GM13976 (cell line): ENCODE results near the gene HOXC9.

ENCODE experiments used
- DNase-seq: peaks from one replicate; pipeline ENCODE4 v3.0.0; 2012; ENCODE audit warnings: low spot score
- CTCF ChIP-seq: IDR thresholded peaks from 2 replicates; pipeline ENCODE4 v1.5.1; 2012; ENCODE audit warnings: borderline replicate concordance, mild to moderate bottlenecking; ENCODE audit not compliant: insufficient read depth; ENCODE audit errors: extremely low read depth, missing control alignments, control extremely low read depth
- in situ Hi-C: fragments of 300-500 bp; cut with MboI; formaldehyde crosslinking; loops from one replicate; pipeline ENCODE4 v1.12.0; 2022; ENCODE audit warnings: low sequenced_read_pairs, mixed read lengths, inconsistent platforms; ENCODE audit not compliant: unreplicated experiment

The HOXC9 gene

GRCh38 chr12:53994264-53995001, 5.5 kb upstream of the HOXC9 start:
- no peak for TF ChIP-seq CTCF
- in situ Hi-C loops: no loop called here
- DNase-seq: no peak

- in situ Hi-C loops: no loop called here
- no peak for TF ChIP-seq CTCF
- no peak for DNase-seq
These were observed 5.0 kb upstream of the HOXC9 start for GRCh38 chr12:53995002-53995377.

- TF ChIP-seq CTCF: no peak
- in situ Hi-C loops: no loop called here
- no peak for DNase-seq
These were observed 4.4 kb upstream of the HOXC9 start for GRCh38 chr12:53995378-53996239.

GRCh38 chr12:53996240-53997203, 3.4 kb upstream of the HOXC9 start:
- no peak for DNase-seq
- TF ChIP-seq CTCF: no peak
- in situ Hi-C loops: no loop called here

GRCh38 chr12:53997204-53998109, 2.5 kb upstream of the HOXC9 start:
- in situ Hi-C loops: no loop called here
- no peak for DNase-seq
- no peak for TF ChIP-seq CTCF
